PC-9 (cell line): Measurements from ENCODE around the gene TIRAP.

ENCODE experiments used
- CTCF ChIP-seq: fragments of 200-600 bp; sonication (generic); conservative IDR thresholded peaks from 2 replicates; pipeline ENCODE4 v1.6.1; 2017; ENCODE audit warnings: mixed run types, antibody characterized with exemption, mild to moderate bottlenecking, moderate library complexity
- EZH2 ChIP-seq: fragments of 200-600 bp; sonication (generic); IDR thresholded peaks from 2 replicates; pipeline ENCODE4 v1.8.0; 2017; ENCODE audit warnings: antibody characterized with exemption, low read depth

DNA sequence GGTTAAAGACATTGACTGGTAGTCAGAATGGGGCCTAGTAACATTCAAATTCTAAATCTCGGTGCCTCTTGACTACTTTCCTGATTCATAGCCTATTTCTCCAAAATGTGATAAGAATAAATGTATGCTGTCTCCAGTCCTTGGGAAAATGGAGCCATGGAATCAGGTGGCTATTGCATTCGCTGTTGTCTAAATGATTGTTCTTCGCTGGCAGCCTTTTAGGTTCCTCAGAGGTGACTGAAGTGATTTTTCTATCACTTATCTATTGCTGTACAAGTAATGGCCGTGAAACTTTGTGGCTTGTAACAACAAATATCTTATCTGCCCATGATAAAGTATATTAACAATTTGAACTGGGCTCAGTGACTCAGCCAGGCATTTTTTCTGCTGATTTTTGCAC is 29.6 kb upstream of the TIRAP start:
- TF ChIP-seq EZH2 (no peak), CTCF (no peak)
